ENCODE data around the gene SLC24A1.

The SLC24A1 gene

GRCh38 chr15:65619626-65620290 lies 2.0 kb upstream of the SLC24A1 start:
- DNase-seq = peak; percentile 84

- no peak for DNase-seq
These were observed 905 bp upstream of the SLC24A1 start for GRCh38 chr15:65620833-65621232.

GRCh38 chr15:65623103-65623502 lies 1.4 kb downstream of the SLC24A1 start:
- DNase-seq = no peak

GRCh38 chr15:65626856-65627255 lies 5.1 kb downstream of the SLC24A1 start:
- DNase-seq = no peak

GRCh38 chr15:65629548-65629947 lies 7.8 kb downstream of the SLC24A1 start:
- no peak for DNase-seq

GRCh38 chr15:65630760-65631159 lies 9.0 kb downstream of the SLC24A1 start:
- no peak for DNase-seq

- no peak for DNase-seq
These were observed 9.8 kb downstream of the SLC24A1 start for GRCh38 chr15:65631503-65631902.

GRCh38 chr15:65632780-65633375 lies 11.1 kb downstream of the SLC24A1 start:
- DNase-seq = no peak

GRCh38 chr15:65633752-65634151 lies 12.0 kb downstream of the SLC24A1 start:
- DNase-seq = no peak

- no peak for DNase-seq
These were observed 12.6 kb downstream of the SLC24A1 start for GRCh38 chr15:65634356-65634755.

GRCh38 chr15:65638109-65638508 lies 16.4 kb downstream of the SLC24A1 start:
- DNase-seq = no peak

- peak; percentile 91 for DNase-seq
These were observed 16.9 kb downstream of the SLC24A1 start for GRCh38 chr15:65638681-65639089.

GRCh38 chr15:65639509-65639908 lies 17.8 kb downstream of the SLC24A1 start:
- DNase-seq = no peak

GRCh38 chr15:65641768-65642475 lies 20.2 kb downstream of the SLC24A1 start:
- DNase-seq = no peak

- DNase-seq = no peak
These were observed 20.9 kb downstream of the SLC24A1 start for GRCh38 chr15:65642594-65642993.

- no peak for DNase-seq
These were observed 22.5 kb downstream of the SLC24A1 start for GRCh38 chr15:65644282-65644681.

GRCh38 chr15:65645392-65645791 lies 23.7 kb downstream of the SLC24A1 start:
- no peak for DNase-seq

- DNase-seq = no peak
These were observed 24.7 kb downstream of the SLC24A1 start for GRCh38 chr15:65646486-65646885.

GRCh38 chr15:65650312-65651041 lies 28.7 kb downstream of the SLC24A1 start:
- no peak for DNase-seq

GRCh38 chr15:65651042-65651322 lies 29.2 kb downstream of the SLC24A1 start:
- no peak for DNase-seq

GRCh38 chr15:65651831-65652749 lies 30.4 kb downstream of the SLC24A1 start:
- no peak for DNase-seq

GRCh38 chr15:65653341-65653740 lies 31.6 kb downstream of the SLC24A1 start:
- no peak for DNase-seq
